Measurements from ENCODE around the gene PSEN2.
"Not testable (repeated sequence)": the region's sequence is repeated elsewhere in the genome, so short reads cannot be mapped to it uniquely, and the experiment has no call there.

DNA sequence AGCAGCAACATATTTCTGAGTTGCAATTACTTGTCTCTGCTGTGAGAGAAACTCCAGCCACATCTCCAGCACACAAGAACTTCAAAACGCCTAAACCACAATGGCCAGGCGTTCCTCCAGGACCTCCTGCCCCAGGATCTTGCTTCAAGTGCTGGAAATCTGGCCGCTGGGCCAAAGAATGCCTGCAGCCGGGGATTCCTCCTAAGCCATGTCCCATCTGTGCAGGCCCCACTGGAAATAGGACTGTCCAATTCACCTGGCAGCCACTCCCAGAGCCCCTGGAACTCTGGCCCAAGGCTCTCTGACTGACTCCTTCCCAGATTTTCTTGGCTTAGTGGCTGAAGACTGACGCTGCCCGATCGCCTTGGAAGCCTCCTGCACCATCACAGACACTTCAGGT is 35.0 kb upstream of the PSEN2 start:
- TF ChIP-seq, protein P1, sequence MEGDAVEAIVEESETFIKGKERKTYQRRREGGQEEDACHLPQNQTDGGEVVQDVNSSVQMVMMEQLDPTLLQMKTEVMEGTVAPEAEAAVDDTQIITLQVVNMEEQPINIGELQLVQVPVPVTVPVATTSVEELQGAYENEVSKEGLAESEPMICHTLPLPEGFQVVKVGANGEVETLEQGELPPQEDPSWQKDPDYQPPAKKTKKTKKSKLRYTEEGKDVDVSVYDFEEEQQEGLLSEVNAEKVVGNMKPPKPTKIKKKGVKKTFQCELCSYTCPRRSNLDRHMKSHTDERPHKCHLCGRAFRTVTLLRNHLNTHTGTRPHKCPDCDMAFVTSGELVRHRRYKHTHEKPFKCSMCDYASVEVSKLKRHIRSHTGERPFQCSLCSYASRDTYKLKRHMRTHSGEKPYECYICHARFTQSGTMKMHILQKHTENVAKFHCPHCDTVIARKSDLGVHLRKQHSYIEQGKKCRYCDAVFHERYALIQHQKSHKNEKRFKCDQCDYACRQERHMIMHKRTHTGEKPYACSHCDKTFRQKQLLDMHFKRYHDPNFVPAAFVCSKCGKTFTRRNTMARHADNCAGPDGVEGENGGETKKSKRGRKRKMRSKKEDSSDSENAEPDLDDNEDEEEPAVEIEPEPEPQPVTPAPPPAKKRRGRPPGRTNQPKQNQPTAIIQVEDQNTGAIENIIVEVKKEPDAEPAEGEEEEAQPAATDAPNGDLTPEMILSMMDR (IDR thresholded peaks at IDR 0.05; ENCODE audit: insufficient read depth, low read length), result not testable (repeated sequence)
- TF ChIP-seq, protein P2, sequence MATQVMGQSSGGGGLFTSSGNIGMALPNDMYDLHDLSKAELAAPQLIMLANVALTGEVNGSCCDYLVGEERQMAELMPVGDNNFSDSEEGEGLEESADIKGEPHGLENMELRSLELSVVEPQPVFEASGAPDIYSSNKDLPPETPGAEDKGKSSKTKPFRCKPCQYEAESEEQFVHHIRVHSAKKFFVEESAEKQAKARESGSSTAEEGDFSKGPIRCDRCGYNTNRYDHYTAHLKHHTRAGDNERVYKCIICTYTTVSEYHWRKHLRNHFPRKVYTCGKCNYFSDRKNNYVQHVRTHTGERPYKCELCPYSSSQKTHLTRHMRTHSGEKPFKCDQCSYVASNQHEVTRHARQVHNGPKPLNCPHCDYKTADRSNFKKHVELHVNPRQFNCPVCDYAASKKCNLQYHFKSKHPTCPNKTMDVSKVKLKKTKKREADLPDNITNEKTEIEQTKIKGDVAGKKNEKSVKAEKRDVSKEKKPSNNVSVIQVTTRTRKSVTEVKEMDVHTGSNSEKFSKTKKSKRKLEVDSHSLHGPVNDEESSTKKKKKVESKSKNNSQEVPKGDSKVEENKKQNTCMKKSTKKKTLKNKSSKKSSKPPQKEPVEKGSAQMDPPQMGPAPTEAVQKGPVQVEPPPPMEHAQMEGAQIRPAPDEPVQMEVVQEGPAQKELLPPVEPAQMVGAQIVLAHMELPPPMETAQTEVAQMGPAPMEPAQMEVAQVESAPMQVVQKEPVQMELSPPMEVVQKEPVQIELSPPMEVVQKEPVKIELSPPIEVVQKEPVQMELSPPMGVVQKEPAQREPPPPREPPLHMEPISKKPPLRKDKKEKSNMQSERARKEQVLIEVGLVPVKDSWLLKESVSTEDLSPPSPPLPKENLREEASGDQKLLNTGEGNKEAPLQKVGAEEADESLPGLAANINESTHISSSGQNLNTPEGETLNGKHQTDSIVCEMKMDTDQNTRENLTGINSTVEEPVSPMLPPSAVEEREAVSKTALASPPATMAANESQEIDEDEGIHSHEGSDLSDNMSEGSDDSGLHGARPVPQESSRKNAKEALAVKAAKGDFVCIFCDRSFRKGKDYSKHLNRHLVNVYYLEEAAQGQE (IDR thresholded peaks at IDR 0.05; ENCODE audit: insufficient replicate concordance, low read depth), result not testable (repeated sequence)
- not testable (repeated sequence) for TF ChIP-seq POLR2AphosphoS5 (IDR thresholded peaks at IDR 0.05; ENCODE audit: low read depth); SPI1 (IDR thresholded peaks at IDR 0.05; ENCODE audit: borderline replicate concordance, low read depth)
